GM18868 (cell line): ENCODE data around the gene PAQR7.

Experiments
- ATAC-seq: cut with Tn5 transposase; IDR thresholded peaks from one replicate; pipeline ENCODE4 v1.9.1; 2021; ENCODE audit warnings: mild to moderate bottlenecking, moderate library complexity; ENCODE audit not compliant: unreplicated experiment

Gene PAQR7

DNA sequence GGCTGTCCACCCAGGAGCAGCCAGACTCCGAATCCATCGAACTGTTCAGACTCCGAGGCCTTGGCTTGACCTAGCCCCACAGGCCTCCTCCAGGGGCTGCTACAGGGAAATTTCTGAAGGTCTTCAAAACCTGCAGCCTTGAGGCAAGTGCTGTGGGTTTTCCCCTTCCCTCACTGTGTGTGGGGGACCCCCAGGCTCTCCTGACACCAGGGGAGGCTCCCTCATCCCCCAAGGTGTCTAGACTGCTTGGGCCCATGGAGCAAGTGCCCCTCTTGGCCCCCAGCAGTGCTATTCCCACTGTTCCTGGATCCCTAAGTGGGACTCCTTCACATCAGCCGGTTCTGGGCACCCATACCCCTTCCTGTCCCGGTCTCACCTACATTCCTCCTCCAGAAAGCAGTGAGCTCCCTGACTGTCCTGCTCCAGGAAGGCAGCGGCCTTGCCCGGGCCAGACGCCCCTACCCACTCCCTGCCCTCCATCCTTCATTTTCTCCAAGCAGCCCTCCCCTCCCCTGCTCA is 814 bp downstream of the PAQR7 start:
- no peak for ATAC-seq

DNA sequence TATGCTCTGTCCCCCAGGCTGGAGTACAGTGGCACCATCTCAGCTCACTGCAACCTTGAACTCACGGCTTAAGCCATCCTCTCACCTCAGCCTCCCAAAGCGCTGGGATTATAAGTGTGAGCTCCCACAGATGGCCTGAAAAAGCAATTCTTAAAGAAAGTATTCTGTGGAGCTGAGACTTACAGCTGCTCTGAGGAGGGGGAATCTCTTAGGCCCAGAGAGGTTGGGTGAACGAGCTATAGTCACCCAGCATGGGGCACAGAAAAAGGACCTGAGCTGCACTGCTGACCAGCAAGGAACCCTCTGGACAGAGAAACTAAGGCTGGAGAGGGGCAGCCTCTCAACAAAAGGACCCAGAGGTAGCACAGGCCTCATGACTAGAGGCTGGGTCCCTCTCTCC is 1.3 kb downstream of the PAQR7 start:
- ATAC-seq, result no peak

DNA sequence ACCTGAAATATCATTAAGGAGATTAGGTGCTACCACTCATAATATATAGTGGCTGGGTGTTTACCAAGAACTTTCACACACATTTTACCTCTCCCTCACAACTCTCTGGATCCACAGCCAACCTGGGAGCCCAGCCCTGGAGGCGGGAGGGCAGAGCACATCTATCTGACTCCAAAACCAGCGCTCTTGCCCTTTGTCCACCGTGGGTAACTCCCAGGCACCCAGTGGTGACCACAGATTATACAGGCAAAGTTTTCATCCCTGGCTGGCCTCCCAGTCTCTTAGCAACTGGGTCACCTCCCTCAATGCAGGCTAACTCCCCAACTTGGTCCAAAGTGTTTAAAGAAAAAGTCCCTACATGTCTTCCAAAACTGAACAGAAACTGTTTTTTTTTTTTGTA is 2.4 kb downstream of the PAQR7 start:
- no peak for ATAC-seq

DNA sequence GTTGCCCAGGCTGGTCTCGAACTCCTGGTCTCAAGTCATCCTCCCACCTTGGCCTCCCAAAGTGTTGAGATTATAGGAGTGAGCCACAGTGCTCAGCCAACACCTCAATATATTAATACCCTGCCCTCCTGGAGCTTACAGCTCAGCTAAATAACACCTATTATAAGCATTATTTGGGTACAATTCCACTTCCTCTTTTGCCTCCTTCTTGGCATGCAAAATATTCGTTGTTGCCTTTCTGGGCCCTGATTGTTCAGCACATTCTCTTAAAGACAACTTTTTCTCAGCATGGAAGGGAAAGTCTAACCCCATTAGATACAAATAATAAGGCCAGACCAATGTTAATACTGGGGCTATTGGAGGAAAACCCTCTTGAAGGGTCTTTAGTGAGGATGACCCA is 2.8 kb downstream of the PAQR7 start:
- no peak for ATAC-seq

DNA sequence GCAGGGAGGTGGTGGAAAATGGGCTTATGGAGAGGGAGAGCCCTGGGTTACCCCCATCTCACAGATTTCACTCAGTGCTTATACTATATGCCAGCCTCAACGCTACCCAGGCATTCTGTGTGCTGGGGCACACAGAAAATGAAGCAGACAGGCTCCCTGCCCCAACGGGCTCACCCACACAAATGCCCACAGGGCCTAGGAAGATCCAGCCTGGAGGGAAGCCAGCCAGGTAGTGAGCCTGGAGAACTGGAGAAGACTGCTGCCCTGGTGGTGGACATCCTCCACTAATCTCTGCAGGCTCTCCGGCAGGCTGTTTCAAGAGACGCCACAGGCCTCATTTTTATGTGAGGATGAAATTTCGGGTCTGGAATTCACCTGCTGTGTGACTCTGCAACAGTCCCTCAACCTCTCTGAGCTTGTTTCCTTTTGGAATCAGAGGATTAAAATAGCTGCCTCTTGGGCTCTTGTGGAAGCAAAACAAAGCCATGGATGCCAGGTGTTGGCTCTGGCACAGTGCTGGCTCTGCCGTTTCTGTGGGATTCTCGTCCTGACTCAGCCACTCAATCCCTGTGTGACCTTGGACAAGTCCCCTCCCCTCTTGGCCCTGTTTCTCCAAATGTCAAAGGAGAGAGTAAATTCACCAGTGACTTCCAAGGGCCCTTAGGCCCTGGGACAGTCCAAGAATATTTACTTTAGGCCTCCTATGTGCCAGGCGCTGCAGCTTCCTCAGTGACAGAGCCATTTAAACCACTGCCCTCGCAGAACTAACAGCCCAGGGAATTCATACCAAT is 3.6 kb downstream of the PAQR7 start:
- no peak for ATAC-seq

DNA sequence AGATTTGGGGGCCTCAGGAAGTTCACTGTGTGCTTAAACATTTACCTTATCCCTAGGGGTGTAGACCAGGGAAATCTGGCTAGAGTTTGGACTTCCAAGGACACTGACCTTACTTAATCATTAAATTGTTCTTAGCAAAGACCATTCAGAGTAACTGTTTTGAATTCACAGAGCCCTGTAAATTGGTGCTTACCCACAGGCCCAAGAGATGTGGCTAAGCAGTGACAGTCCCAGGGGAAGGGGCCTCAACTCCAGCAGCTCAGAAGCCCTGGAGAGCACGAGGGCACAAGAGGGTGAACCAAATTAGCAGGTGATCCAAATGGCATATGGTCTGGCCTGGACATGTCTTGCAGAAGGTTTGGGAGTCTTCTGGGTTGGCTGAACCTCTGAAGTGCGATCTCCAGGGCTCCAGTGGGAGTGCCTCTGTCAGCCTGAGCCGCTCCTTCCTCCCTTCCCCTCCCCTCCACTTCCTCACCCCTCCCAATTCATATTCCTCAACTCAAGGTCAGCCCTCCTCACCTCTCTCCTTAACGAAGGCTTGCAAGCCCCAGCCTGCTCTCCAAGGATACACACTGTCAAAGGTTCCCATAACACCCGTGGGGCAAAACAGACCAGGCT is 4.3 kb downstream of the PAQR7 start:
- ATAC-seq, result no peak

DNA sequence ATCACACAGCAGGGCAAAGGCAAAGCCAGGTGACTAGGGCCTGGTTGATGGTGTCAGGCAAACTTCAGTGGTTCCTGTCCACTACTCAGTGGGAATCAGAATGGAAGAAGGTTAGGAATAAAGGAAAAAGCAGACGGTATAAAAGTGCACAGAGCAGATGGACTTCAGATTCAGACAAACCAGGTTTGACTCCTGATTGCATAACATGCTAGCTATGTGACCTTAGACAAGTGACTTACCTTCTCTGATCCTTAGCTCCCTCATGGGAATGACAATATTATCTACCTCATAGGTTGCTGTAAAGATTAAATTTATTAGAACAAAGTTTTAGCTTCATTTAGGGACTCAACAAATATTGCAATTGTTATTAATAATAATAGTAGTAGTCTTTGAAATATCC is 4.9 kb downstream of the PAQR7 start:
- no peak for ATAC-seq

DNA sequence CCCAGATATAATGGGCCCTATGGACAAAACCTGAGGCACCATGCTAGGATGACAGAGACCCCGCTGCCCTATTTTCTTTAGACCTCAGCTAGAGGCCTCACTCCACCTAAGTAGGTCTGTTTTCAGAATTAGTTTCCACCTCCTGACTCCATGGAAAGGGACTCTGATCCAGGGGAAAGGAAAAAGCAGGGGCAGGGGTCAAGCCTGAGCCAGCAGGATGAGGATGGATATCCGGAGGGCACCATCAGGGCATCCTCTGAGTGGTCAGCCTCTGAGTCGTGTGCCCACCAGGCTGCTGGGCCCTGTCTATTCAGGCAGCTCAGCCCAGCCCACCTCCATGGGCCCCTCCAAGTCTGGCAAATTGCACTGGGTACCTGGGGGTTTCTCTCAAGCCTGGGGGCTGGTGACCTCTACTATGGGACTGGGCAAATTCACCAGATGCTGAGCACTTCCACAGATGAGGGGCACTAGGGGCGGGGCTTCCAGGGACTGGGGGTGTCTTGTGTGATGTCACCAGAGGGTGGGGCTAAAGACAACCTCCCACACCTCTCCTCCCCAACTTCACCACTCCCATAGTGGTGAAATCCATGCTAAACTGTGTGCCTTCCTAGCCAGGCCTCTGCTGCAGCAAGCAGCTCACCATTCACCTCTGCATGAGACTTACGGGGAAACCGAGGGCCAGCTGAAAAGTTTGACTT is 5.5 kb downstream of the PAQR7 start:
- no peak for ATAC-seq

DNA sequence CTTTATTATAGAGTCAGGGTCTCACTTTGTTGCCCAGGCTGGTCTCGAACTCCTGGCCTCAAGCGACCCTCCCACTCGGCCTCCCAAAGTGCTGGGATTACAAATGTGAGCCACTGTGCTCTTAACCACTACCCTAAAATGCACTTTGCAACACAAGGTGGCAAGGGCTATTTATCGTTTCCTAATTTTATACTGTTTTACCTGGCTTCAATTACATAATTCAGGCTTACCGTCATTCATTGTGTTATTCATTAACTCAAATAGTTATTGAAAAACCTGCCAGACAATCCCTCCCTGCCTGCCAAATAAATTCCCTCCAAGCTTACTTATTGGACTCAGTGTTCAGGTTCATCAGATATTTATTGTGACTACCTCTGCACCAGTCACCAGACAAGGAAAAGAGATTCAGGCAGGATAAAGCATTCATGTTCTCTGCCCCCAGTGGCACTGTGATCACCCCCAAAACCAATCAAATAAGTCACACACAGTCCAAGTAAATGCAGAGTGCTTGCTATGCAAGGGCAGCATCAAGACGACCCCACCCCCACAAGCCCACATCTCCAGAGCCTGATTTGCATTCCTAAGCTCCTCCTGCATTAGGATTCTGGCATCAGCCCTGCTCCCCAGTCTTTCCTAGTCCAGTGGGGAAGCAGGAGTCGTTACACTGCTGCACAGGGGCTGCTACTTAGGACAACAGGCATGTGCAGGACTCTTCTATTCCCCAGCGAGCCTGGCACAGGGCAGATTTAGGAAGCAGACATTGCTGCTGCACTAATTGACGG is 8.1 kb downstream of the PAQR7 start:
- ATAC-seq, result no peak

DNA sequence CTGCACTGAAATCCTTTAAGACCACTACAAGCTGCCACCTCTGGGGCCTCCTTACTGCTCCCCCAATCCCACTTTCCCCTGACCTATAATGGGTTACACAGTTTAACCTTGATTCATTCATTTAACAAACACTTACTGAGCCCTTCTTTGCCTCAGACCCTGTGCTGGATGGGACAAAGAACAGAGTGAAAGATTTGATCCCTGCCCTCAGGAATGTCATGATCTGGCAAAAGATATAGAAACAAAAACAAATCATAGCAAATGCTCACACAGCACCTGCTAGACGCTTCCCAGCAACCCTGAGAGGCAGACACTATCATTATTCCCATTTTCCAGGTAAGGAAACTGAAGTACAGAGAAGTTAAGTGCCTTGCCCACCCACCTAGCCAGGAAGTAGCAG is 9.2 kb downstream of the PAQR7 start:
- ATAC-seq, result no peak

DNA sequence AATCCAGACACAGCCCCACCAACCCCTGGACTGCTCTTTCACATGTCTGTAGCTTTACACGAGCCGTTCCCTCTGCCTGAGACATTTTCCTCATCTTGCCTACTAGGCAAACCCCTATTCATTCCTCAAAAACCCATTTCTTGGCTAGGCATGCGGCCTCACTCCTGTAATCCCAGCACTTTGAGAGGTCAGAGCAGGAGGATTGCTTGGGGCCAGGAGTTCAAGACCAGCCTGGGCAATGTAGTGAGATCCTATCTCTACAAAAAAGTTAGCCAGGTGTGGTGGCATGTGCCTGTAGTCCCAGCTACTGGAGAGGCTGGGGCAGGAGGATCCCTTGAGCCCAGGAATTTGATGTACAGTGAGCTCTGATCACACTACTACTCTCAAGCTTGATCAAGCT is 11.1 kb downstream of the PAQR7 start:
- no peak for ATAC-seq

DNA sequence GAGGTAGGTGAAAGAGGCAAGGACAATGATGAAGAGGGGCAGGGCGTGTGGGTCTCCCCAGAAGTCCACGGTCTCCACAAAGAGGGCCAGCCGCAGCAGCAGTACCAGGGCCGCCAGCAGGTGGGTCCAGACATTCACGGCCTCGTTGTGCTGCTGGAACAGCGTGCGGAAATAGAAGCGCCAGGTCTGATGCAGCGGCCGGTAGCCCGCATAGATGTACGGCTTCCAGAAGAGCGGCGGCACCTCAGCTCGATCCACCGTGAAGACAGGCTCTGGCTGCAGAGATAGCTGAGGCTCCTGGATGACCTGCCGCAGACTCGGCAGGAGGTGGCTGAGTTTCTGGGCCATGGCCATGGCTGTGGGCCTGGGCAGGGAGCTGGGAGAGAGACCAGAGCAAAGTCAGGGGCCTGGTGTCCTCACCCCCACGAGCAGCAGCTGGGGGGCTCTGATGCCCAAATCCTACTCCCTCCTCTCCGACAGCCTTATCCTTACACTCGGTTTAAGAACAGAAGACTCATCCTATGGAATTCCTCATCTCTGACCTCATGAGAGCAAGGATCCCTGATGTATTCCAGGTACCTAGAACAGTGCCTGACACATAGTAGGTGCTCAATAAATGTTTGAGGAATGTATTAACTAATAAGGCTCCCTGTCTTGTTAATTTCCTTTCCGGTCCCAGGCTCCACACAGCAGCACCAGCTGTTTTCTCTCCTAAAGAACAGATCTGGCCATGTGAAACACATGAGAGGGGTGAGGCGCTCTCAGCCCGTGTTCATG is 11.8 kb downstream of the PAQR7 start:
- no peak for ATAC-seq

DNA sequence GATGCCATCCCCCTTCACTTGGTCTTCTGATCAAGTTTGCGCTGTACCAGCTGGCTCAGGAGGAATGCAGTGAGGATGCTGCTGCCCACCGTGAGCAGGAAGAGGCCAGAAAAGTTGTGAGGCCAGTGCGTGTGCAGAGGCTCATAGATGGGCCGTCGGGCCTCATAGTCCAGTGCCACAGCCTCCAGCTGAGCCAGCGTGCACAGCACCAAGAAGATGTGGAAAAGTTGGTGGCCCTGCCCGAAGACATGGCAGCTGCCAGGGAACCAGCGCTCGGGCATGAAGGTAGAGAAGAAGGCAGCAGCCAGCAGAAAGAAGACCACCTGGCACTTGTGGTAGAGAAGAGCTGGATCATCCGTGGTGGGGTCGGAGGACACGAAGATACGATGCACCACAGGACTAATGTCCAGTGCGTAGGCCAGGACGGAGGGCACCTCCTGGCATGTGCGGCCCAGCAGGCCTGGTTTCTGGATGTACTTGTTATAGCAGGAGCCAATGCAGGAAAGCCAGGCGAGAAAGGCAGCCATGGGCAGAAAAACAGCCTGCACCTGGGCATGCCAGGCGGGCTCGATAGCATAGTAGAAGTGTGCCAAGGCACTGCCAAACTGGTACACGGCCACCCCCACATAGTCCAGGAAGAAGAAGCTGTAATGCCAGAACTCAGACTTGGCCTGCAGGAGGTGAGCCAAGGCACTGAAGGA is 12.6 kb downstream of the PAQR7 start:
- ATAC-seq, result no peak

DNA sequence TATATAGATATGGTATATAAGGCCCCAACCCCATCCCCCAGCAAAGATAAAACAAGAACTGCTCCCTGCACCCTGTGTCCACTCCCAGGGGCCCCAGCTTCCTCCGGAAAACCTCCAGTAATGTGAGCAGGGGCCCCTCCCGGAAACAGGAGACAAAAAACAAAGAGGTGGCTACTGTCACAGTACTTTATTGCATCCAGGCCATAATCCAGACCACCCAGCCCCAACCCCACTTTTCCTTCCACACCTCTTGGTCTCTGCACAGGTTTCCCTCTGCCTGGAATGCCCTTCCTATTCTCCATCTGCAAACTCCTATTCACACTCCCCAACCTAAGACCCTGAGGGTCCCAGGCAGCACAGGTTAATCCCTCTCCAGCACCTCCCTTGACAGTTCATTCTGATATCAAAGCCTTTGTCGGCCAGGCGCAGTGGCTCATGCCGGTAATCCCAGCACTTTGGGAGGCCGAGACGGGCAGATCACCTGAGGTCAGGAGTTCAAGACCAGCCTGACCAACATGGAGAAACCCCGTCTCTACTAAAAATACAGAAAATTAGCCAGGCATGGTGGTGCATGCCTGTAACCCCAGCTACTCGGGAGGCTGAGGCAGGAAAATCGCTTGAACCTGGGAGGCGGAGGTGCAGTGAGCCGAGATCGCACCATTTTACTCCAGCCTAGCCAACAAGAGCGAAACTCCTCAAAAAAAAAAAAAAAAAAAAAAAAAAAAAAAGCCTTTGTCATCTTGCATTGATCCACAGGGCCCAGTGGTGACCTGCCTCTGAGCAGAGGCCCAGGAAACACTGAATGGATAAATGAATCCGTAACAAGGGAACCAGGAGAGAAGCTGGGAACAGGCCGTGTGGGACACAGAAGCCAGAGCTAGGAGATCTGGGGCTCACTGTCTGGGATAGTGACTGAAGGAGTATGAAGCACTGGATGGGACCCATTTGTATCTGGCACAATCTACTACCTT is 13.9 kb downstream of the PAQR7 start:
- ATAC-seq, result no peak

DNA sequence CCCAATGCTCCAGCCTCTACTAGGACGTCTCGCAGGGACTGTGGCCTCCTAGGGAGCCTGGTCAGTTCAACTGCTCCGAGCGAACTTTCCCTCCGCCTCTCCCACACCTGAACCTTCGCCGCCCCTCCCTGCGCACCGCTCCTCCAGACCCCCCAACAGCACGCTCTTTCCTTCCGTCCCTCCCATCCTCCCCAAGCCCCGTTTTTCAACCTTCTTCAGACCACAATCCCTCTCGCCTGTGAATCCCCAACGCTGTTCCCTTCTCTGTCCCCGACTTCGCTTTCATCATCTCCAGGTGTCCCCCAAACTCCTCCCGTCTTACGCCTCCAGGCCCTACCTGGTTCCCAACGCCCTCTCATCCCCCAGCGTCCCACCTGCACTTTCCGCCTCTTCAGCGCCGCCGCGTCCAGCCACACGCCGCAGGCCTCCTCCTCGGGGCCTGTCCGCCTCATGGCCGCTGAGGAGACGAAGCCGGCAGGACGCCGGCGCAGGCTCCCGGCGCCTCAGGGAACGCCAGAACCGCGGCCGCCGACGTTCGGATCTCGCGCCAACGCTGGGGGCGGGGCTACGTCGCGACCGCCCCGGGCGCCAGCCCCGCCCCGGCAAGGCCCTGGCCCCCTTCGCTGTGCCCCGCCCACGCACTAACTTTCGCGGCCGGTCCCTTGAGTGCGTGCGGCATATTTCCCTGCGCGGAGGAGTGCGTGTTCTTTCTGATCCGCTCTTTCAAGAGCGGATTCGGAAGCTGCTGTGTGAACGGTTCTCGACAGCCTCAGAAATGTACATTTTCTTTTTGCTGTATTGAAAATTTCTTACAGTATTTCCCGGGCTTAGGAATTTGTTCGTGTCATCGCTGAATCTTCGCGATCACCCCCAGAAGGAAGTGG is 16.4 kb downstream of the PAQR7 start, which contains the start of gene AUNIP:
TSS of gene AUNIP (minus strand) at position 552 of the 884 bp plus-strand sequence. CDS start at position 452, 100 bp downstream.
- ATAC-seq, result peak; percentile 81

DNA sequence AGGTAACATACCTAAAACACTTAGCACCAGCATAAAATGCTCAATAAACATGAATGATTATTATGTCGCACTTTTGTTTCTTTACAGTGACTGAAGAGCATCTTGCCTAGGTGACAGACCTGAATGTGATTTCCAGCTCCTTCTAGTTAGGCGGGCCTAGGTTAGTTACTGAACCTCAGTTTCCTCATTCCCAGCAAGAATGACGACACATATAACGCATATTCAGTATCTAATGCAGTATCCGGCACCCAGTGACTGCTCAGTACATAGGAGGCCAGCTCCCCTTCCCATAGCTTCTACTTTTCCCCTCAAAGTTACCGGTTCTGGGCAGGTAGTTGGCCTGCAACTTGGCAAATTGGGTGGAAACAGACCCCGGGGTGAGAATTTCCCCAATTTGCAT is 17.0 kb downstream of the PAQR7 start:
- no peak for ATAC-seq

DNA sequence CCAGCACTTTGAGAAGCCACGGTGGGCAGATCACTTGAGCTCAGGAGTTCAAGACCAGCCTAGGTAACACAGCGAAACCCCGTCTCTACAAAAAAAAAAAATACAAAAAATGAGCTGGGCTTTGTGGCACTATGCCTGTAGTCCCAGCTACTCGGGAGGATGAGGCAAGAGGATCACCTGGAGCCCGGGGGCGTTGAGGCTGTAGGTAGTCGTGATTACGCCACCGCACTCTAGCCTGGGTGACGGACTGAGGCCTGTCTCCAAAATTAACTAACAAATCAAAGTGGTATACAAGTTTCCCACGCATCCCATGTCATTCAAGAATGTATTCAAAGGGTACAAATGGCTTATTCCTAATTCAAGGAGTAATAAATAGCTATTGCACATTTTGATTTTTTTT is 18.7 kb downstream of the PAQR7 start:
- ATAC-seq, result no peak
